Naive thymus-derived CD4-positive, alpha-beta T cell (primary cell): ENCODE data around the gene RNF152. TPM values are rescaled to one million over a fixed set of nuclear protein-coding genes. Genes with fewer than 3 reads are reported as not detected.

ENCODE experiments used
- ATAC-seq: fragments of 150-1000 bp; cut with Tn5 transposase; 2 replicates; pipeline ENCODE4 v1.10.0; 2021; ENCODE audit warnings: mild to moderate bottlenecking, moderate library complexity
- CTCF ChIA-PET: fragments of 350-600 bp; sonication (Branson Sonifier 250); formaldehyde crosslinking; loops from one replicate; lab custom pipeline; 2021; ENCODE audit warnings: antibody characterized with exemption; lab: Charles Lee
- POLR2A ChIA-PET: fragments of 350-600 bp; sonication (Branson Sonifier 250); formaldehyde crosslinking; loops from one replicate; lab custom pipeline; 2021; ENCODE audit warnings: antibody characterized with exemption, inconsistent platforms; lab: Charles Lee
- DNase-seq, 9 donors: peaks; one replicate each; pipeline versions ENCODE4 v3.0.0 to v3.0.0-alpha.2; 2020 to 2022; ENCODE audit warnings: mixed read lengths in 1 of 9
- H3K27ac ChIP-seq: one replicate; pipeline ENCODE4 v1.7.0; 2013; ENCODE audit warnings: mild to moderate bottlenecking, low read depth, low read length, moderate library complexity
- H3K27me3 ChIP-seq, 2 donors: one replicate each; pipeline ENCODE4 v1.7.0; 2013; ENCODE audit warnings: low read length in 2 of 2, mild to moderate bottlenecking in 2 of 2, moderate library complexity in 2 of 2; ENCODE audit not compliant: control insufficient read depth in 2 of 2, insufficient read depth in 2 of 2
- H3K36me3 ChIP-seq, 3 experiments: 1 replicate in 2 of 3; 2 replicates in 1 of 3; pipeline ENCODE4 v1.7.0; 2013; ENCODE audit warnings: low read length in 3 of 3, mild to moderate bottlenecking in 3 of 3, moderate library complexity in 1 of 3; ENCODE audit not compliant: insufficient read depth in 3 of 3, control insufficient read depth in 2 of 3
- H3K4me1 ChIP-seq, 2 donors: one replicate each; pipeline ENCODE4 v1.7.0; 2013; ENCODE audit warnings: low read length in 2 of 2, mild to moderate bottlenecking in 2 of 2, moderate library complexity in 1 of 2; ENCODE audit not compliant: control insufficient read depth in 2 of 2, insufficient read depth in 2 of 2
- H3K4me3 ChIP-seq: 2 replicates; pipeline ENCODE4 v1.7.0; 2013; ENCODE audit warnings: mild to moderate bottlenecking, low read length
- H3K9me3 ChIP-seq, 3 experiments: 1 replicate in 2 of 3; 2 replicates in 1 of 3; pipeline ENCODE4 v1.7.0; 2013; ENCODE audit warnings: low read length in 3 of 3; ENCODE audit not compliant: control insufficient read depth in 2 of 3
- H3K27ac Mint-ChIP-seq, 9 donors: one replicate each; pipeline ENCODE4 v1.8.0; 2020 to 2022; ENCODE audit warnings: mixed read lengths in 9 of 9, mild to moderate bottlenecking in 8 of 9, moderate library complexity in 5 of 9, inconsistent platforms in 2 of 9
- H3K27me3 Mint-ChIP-seq, 5 donors: one replicate each; pipeline ENCODE4 v1.8.0; 2021 to 2022; ENCODE audit warnings: mixed read lengths in 5 of 5, mild to moderate bottlenecking in 1 of 5
- H3K36me3 Mint-ChIP-seq, 5 donors: one replicate each; pipeline ENCODE4 v1.8.0; 2020 to 2022; ENCODE audit warnings: mixed read lengths in 5 of 5, mild to moderate bottlenecking in 3 of 5, inconsistent platforms in 1 of 5
- H3K4me1 Mint-ChIP-seq, 7 donors: one replicate each; pipeline ENCODE4 v1.8.0; 2020 to 2022; ENCODE audit warnings: mixed read lengths in 7 of 7, mild to moderate bottlenecking in 3 of 7, inconsistent platforms in 1 of 7
- H3K4me3 Mint-ChIP-seq, 10 donors: one replicate each; pipeline ENCODE4 v1.8.0; 2020 to 2022; ENCODE audit warnings: mild to moderate bottlenecking in 10 of 10, mixed read lengths in 10 of 10, moderate library complexity in 6 of 10, inconsistent platforms in 2 of 10
- H3K9me3 Mint-ChIP-seq, 11 donors: one replicate each; pipeline ENCODE4 v1.8.0; 2020 to 2022; ENCODE audit warnings: mixed read lengths in 11 of 11, mild to moderate bottlenecking in 4 of 11, inconsistent platforms in 1 of 11, moderate library complexity in 1 of 11
- intact Hi-C, 2 donors: fragments of 100-400 bp; cut with micrococcal nuclease; formaldehyde crosslinking; loops; one replicate each; pipeline ENCODE4 v1.15.1; 2023
- polyA plus RNA-seq, 2 donors: library from polyadenylated mRNA; unstranded; fragments of 300-500 nt; fragmentation: Illumina TruSeq; gene quantifications; one replicate each; pipeline ENCODE4 v1.2.3, GENCODE V29; 2021
- total RNA-seq, 6 experiments: library from RNA in 5 of 6; stranded (reverse) in 5 of 6; gene quantifications; 1 replicate in 5 of 6; 2 replicates in 1 of 6; pipeline ENCODE4 v1.2.3 and lab custom pipeline; 2021 to 2026

The RNF152 gene
- total and polyA plus RNA-seq, 7 experiments from 2014 or later, result 0.08 to 1.9 (median 1.7) TPM; not detected in 4

DNA sequence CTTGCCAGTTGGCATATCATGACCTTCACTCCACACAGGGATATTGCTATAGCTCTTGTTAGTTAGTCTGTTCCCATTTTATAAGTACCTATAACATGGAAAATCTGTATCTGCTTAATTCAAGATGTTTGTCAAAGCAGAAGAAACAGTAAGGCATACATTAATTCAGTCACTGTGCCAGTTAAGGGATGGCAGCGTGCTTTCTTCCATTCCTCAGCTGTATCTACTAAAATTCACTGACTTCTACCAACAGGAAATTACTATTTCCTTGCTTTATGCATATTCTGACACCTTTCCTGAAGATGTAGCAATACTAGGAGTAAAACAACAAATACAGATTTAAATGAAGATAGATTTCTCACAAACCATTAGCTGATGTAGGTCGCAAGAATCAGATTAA, 59.9 kb downstream of the RNF152 start:
- Histone ChIP-seq H3K36me3 (no peaks in the 10 kb centered on the region), H3K4me1 (peaks cover 6 to 18% of the 10 kb centered on the region in 2 donors), H3K27ac (no peak overlapping the region), H3K4me3 (no peak overlapping the region), H3K9me3 (no peaks in the 10 kb centered on the region), H3K27me3 (no peaks in the 10 kb centered on the region)
- peak overlapping the region in 7 of 10 donors; percentile 40 to 76 (median 64) for H3K4me3 Mint-ChIP-seq
- peaks cover 0 to 31% (median 4%) of the 10 kb centered on the region in 5 donors for H3K27me3 Mint-ChIP-seq
- ATAC-seq (no peak), DNase-seq (no peak)
- peaks cover 0 to 4% (median 0%) of the 10 kb centered on the region in 5 donors for H3K36me3 Mint-ChIP-seq
- H3K9me3 Mint-ChIP-seq, result peaks cover 0 to 2% (median 0%) of the 10 kb centered on the region in 11 donors
- peaks cover 15 to 25% (median 19%) of the 10 kb centered on the region in 7 donors for H3K4me1 Mint-ChIP-seq
- intact Hi-C loops, result no loop called here
- H3K27ac Mint-ChIP-seq, result no peak overlapping the region
- CTCF ChIA-PET, result no interaction called here
- POLR2A ChIA-PET, result no interaction called here

DNA sequence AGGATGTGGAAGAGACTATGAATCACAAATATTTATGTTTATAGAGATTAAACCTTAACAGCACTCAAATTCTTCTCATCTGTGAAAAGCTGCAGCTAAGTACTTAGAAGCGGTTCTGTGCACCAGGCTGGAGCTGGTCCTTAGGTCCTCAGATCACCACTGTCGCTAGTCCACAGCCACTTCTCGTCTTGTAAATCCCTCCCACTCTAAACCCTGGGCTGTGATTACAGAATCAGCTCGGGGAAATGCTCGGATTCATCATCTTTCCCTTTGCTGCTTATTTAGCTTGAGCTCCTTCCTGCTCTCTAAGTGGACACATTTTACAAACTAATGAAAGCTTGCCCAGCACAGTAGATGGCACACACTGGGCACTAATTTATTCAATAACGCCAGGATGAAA, 61.7 kb downstream of the RNF152 start:
- Histone ChIP-seq H3K27me3 (no peaks in the 10 kb centered on the region), H3K4me1 (peaks cover 6 to 18% of the 10 kb centered on the region in 2 donors), H3K4me3 (no peak overlapping the region), H3K36me3 (no peaks in the 10 kb centered on the region), H3K27ac (no peak overlapping the region), H3K9me3 (no peaks in the 10 kb centered on the region)
- H3K36me3 Mint-ChIP-seq, result peaks cover 0 to 4% (median 0%) of the 10 kb centered on the region in 5 donors
- H3K27ac Mint-ChIP-seq, result no peak overlapping the region
- DNase-seq (no peak), ATAC-seq (no peak)
- CTCF ChIA-PET, result no interaction called here
- H3K9me3 Mint-ChIP-seq, result peaks cover 0 to 2% (median 0%) of the 10 kb centered on the region in 11 donors
- H3K4me3 Mint-ChIP-seq, result no peak overlapping the region
- POLR2A ChIA-PET, result no interaction called here
- peaks cover 14 to 25% (median 19%) of the 10 kb centered on the region in 7 donors for H3K4me1 Mint-ChIP-seq
- peaks cover 0 to 38% (median 4%) of the 10 kb centered on the region in 5 donors for H3K27me3 Mint-ChIP-seq
- intact Hi-C loops, result no loop called here

- ChIA-PET CTCF (no interaction called here), POLR2A (no interaction called here)
- H3K27me3 Mint-ChIP-seq, result peaks cover 0 to 46% (median 4%) of the 10 kb centered on the region in 5 donors
- Histone ChIP-seq H3K36me3 (no peaks in the 10 kb centered on the region), H3K27me3 (no peaks in the 10 kb centered on the region), H3K9me3 (no peaks in the 10 kb centered on the region), H3K4me3 (no peak overlapping the region), H3K4me1 (peaks cover 6 to 16% of the 10 kb centered on the region in 2 donors), H3K27ac (no peak overlapping the region)
- no peaks in the 10 kb centered on the region for H3K36me3 Mint-ChIP-seq
- no peaks in the 10 kb centered on the region for H3K9me3 Mint-ChIP-seq
- H3K4me3 Mint-ChIP-seq, result no peak overlapping the region
- no peak for ATAC-seq
- peaks cover 13 to 17% (median 17%) of the 10 kb centered on the region in 7 donors for H3K4me1 Mint-ChIP-seq
- peak overlapping the region in 1 of 9 donors; percentile 3 for H3K27ac Mint-ChIP-seq
- intact Hi-C loops, result no loop called here
- no peak for DNase-seq
Measured at GRCh38 chr18:61829108-61829507, 63.7 kb downstream of the RNF152 start.

- H3K36me3 Mint-ChIP-seq, result no peaks in the 10 kb centered on the region
- no peak overlapping the region for H3K27ac ChIP-seq
- no peaks in the 10 kb centered on the region for H3K36me3 ChIP-seq
- H3K4me3 ChIP-seq, result no peak overlapping the region
- H3K27me3 Mint-ChIP-seq, result peaks cover 0 to 39% (median 4%) of the 10 kb centered on the region in 5 donors
- no peaks in the 10 kb centered on the region for H3K27me3 ChIP-seq
- H3K9me3 ChIP-seq, result no peaks in the 10 kb centered on the region
- ATAC-seq (no peak), DNase-seq (no peak)
- peaks cover 0 to 2% (median 1%) of the 10 kb centered on the region in 7 donors for H3K4me1 Mint-ChIP-seq
- intact Hi-C loops, result no loop called here
- peaks cover 0 to under 1% of the 10 kb centered on the region in 2 donors for H3K4me1 ChIP-seq
- CTCF ChIA-PET, result no interaction called here
- no peaks in the 10 kb centered on the region for H3K9me3 Mint-ChIP-seq
- POLR2A ChIA-PET, result no interaction called here
- H3K27ac Mint-ChIP-seq, result no peak overlapping the region
- H3K4me3 Mint-ChIP-seq, result no peak overlapping the region
Measured at GRCh38 chr18:61827591-61827990, 65.2 kb downstream of the RNF152 start.

- Mint-ChIP-seq H3K27ac (no peak overlapping the region), H3K36me3 (no peaks in the 10 kb centered on the region), H3K4me3 (no peak overlapping the region), H3K4me1 (no peaks in the 10 kb centered on the region), H3K27me3 (peaks cover 0 to 32% (median 2%) of the 10 kb centered on the region in 5 donors), H3K9me3 (no peaks in the 10 kb centered on the region)
- Histone ChIP-seq H3K36me3 (no peaks in the 10 kb centered on the region), H3K27ac (no peak overlapping the region), H3K9me3 (no peaks in the 10 kb centered on the region), H3K4me3 (no peak overlapping the region), H3K27me3 (no peaks in the 10 kb centered on the region), H3K4me1 (no peaks in the 10 kb centered on the region)
- intact Hi-C loops, result no loop called here
- no peak for DNase-seq
- peak; percentile 37 for ATAC-seq
- POLR2A ChIA-PET, result no interaction called here
- CTCF ChIA-PET, result interaction anchor here (0.6 kb wide), 1 partner anchor 15 kb away, joined by 3 read pairs; no protein-coding TSS in a partner anchor
Measured at GRCh38 chr18:61825386-61825785, 67.4 kb downstream of the RNF152 start.

GRCh38 chr18:61824733-61825363, 68.0 kb downstream of the RNF152 start:
- Mint-ChIP-seq H3K27ac (no peak overlapping the region), H3K27me3 (peaks cover 0 to 29% (median 0%) of the 10 kb centered on the region in 5 donors), H3K4me3 (no peak overlapping the region), H3K36me3 (no peaks in the 10 kb centered on the region), H3K4me1 (no peaks in the 10 kb centered on the region), H3K9me3 (no peaks in the 10 kb centered on the region)
- ChIA-PET POLR2A (no interaction called here), CTCF (interaction anchor here (0.6 kb wide), 1 partner anchor 14 kb away, joined by 3 read pairs; no protein-coding TSS in a partner anchor)
- intact Hi-C loops, result no loop called here
- Histone ChIP-seq H3K4me3 (no peak overlapping the region), H3K27me3 (no peaks in the 10 kb centered on the region), H3K27ac (no peak overlapping the region), H3K9me3 (no peaks in the 10 kb centered on the region), H3K4me1 (no peaks in the 10 kb centered on the region), H3K36me3 (no peaks in the 10 kb centered on the region)
- no peak for ATAC-seq
- DNase-seq, result no peak

GRCh38 chr18:61823595-61823994, 69.2 kb downstream of the RNF152 start:
- Histone ChIP-seq H3K4me1 (no peaks in the 10 kb centered on the region), H3K27me3 (no peaks in the 10 kb centered on the region), H3K36me3 (no peaks in the 10 kb centered on the region), H3K4me3 (no peak overlapping the region), H3K9me3 (no peaks in the 10 kb centered on the region), H3K27ac (no peak overlapping the region)
- Mint-ChIP-seq H3K9me3 (peaks cover 0 to 4% (median 0%) of the 10 kb centered on the region in 11 donors), H3K4me1 (no peaks in the 10 kb centered on the region), H3K36me3 (peaks cover 0 to 5% (median 0%) of the 10 kb centered on the region in 5 donors), H3K4me3 (no peak overlapping the region), H3K27ac (no peak overlapping the region), H3K27me3 (peaks cover 0 to 20% (median 0%) of the 10 kb centered on the region in 5 donors)
- no peak for DNase-seq
- POLR2A ChIA-PET, result no interaction called here
- ATAC-seq, result no peak
- intact Hi-C loops, result no loop called here
- CTCF ChIA-PET, result no interaction called here
